ENCODE measurements around the gene DIAPH3.

The DIAPH3 gene

GRCh38 chr13:60035874-60036273 lies 127.9 kb downstream of the DIAPH3 start:
- Histone ChIP-seq H3K27me3 (no peaks in the 10 kb centered on the region), H3K4me2 (no peak overlapping the region), H4K20me1 (no peaks in the 10 kb centered on the region), H3K9ac (no peak overlapping the region), H3K27ac (no peak overlapping the region), H3K4me1 (no peaks in the 10 kb centered on the region), H3K36me3 (peaks cover 25% of the 10 kb centered on the region), H3K4me3 (no peak overlapping the region), H3K9me3 (no peaks in the 10 kb centered on the region)
- no peak for TF ChIP-seq Cebpa-rat (IDR thresholded peaks at IDR 0.05)

GRCh38 chr13:60032851-60033250 lies 130.9 kb downstream of the DIAPH3 start:
- no peak overlapping the region for H3K9ac ChIP-seq
- H3K27me3 ChIP-seq: no peaks in the 10 kb centered on the region

GRCh38 chr13:60028021-60028420 lies 135.7 kb downstream of the DIAPH3 start:
- H3K36me3 ChIP-seq: peaks cover 22% of the 10 kb centered on the region
- no peak overlapping the region for H3K27ac ChIP-seq
- no peak overlapping the region for H3K9ac ChIP-seq
- no peak overlapping the region for H3K4me2 ChIP-seq
- no peaks in the 10 kb centered on the region for H3K4me1 ChIP-seq
- peaks cover 9% of the 10 kb centered on the region for H3K9me3 ChIP-seq
- H4K20me1 ChIP-seq: no peaks in the 10 kb centered on the region
- no peaks in the 10 kb centered on the region for H3K27me3 ChIP-seq
- no peak for TF ChIP-seq Cebpa-rat (IDR thresholded peaks at IDR 0.05)
- no peak overlapping the region for H3K4me3 ChIP-seq

More at GRCh38 chr13:60032851-60033250, 130.9 kb downstream of the DIAPH3 start:
- Histone ChIP-seq H3K4me1 (no peaks in the 10 kb centered on the region), H3K36me3 (peaks cover 18% of the 10 kb centered on the region), H3K9me3 (no peaks in the 10 kb centered on the region), H4K20me1 (no peaks in the 10 kb centered on the region), H3K4me3 (no peak overlapping the region), H3K4me2 (no peak overlapping the region), H3K27ac (no peak overlapping the region)
- no peak for TF ChIP-seq Cebpa-rat (IDR thresholded peaks at IDR 0.05)

GRCh38 chr13:60026286-60026685 lies 137.4 kb downstream of the DIAPH3 start:
- H3K9ac ChIP-seq: no peak overlapping the region
- H3K4me1 ChIP-seq: no peaks in the 10 kb centered on the region
- H3K4me2 ChIP-seq: no peak overlapping the region
- no peak overlapping the region for H3K27ac ChIP-seq
- no peak for TF ChIP-seq Cebpa-rat (IDR thresholded peaks at IDR 0.05)
- H3K36me3 ChIP-seq: peaks cover 9% of the 10 kb centered on the region
- H3K27me3 ChIP-seq: no peaks in the 10 kb centered on the region
- H4K20me1 ChIP-seq: no peaks in the 10 kb centered on the region
- H3K4me3 ChIP-seq: no peak overlapping the region
- H3K9me3 ChIP-seq: peaks cover 9% of the 10 kb centered on the region

- H3K4me1 ChIP-seq: no peaks in the 10 kb centered on the region
- no peak for TF ChIP-seq Cebpa-rat (IDR thresholded peaks at IDR 0.05)
- H3K4me2 ChIP-seq: no peak overlapping the region
- H3K36me3 ChIP-seq: peaks cover 8% of the 10 kb centered on the region
- H3K9me3 ChIP-seq: peaks cover 9% of the 10 kb centered on the region
- H4K20me1 ChIP-seq: no peaks in the 10 kb centered on the region
- no peak overlapping the region for H3K27ac ChIP-seq
- H3K4me3 ChIP-seq: no peak overlapping the region
- no peaks in the 10 kb centered on the region for H3K27me3 ChIP-seq
- H3K9ac ChIP-seq: no peak overlapping the region
Measured at GRCh38 chr13:60020288-60020687, 143.4 kb downstream of the DIAPH3 start.

- Histone ChIP-seq H3K9ac (no peak overlapping the region), H3K27me3 (no peaks in the 10 kb centered on the region), H3K9me3 (peaks cover 4% of the 10 kb centered on the region; the same call in 1 of the 2 replicates), H3K36me3 (0 out of 2 replicates have a peak, but pooled peaks cover 4% of the 10 kb centered on the region), H3K4me2 (no peak overlapping the region), H4K20me1 (no peaks in the 10 kb centered on the region), H3K27ac (no peak overlapping the region), H3K4me3 (no peak overlapping the region), H3K4me1 (no peaks in the 10 kb centered on the region)
- TF ChIP-seq Cebpa-rat (IDR thresholded peaks at IDR 0.05): no peak
Measured at GRCh38 chr13:60019119-60019993, 144.4 kb downstream of the DIAPH3 start.

- Histone ChIP-seq H3K9me3 (no peaks in the 10 kb centered on the region), H3K27me3 (no peaks in the 10 kb centered on the region), H3K36me3 (0 out of 2 replicates have a peak, but pooled peaks cover 4% of the 10 kb centered on the region), H3K9ac (no peak overlapping the region), H3K4me3 (no peak overlapping the region), H4K20me1 (no peaks in the 10 kb centered on the region), H3K4me2 (no peak overlapping the region), H3K27ac (no peak overlapping the region), H3K4me1 (no peaks in the 10 kb centered on the region)
- TF ChIP-seq Cebpa-rat (IDR thresholded peaks at IDR 0.05): no peak
Measured at GRCh38 chr13:60018536-60018935, 145.2 kb downstream of the DIAPH3 start.

- H3K4me3 ChIP-seq: no peak overlapping the region
- no peak overlapping the region for H3K9ac ChIP-seq
- no peak overlapping the region for H3K27ac ChIP-seq
- H3K9me3 ChIP-seq: no peaks in the 10 kb centered on the region
- no peaks in the 10 kb centered on the region for H4K20me1 ChIP-seq
- H3K27me3 ChIP-seq: no peaks in the 10 kb centered on the region
- H3K36me3 ChIP-seq: 0 out of 2 replicates have a peak, but pooled peaks cover 4% of the 10 kb centered on the region
- no peak for TF ChIP-seq Cebpa-rat (IDR thresholded peaks at IDR 0.05)
- no peak overlapping the region for H3K4me2 ChIP-seq
- no peaks in the 10 kb centered on the region for H3K4me1 ChIP-seq
Measured at GRCh38 chr13:60016229-60016628, 147.5 kb downstream of the DIAPH3 start.

- H3K4me2 ChIP-seq: no peak overlapping the region
- no peak overlapping the region for H3K4me3 ChIP-seq
- TF ChIP-seq Cebpa-rat (IDR thresholded peaks at IDR 0.05): no peak
- H3K27me3 ChIP-seq: no peaks in the 10 kb centered on the region
- H3K36me3 ChIP-seq: 0 out of 2 replicates have a peak, but pooled peaks cover 10% of the 10 kb centered on the region
- no peak overlapping the region for H3K9ac ChIP-seq
- H3K9me3 ChIP-seq: no peaks in the 10 kb centered on the region
- H3K27ac ChIP-seq: no peak overlapping the region
- H3K4me1 ChIP-seq: no peaks in the 10 kb centered on the region
- no peaks in the 10 kb centered on the region for H4K20me1 ChIP-seq
Measured at GRCh38 chr13:60013166-60013565, 150.6 kb downstream of the DIAPH3 start.

GRCh38 chr13:60012488-60012887 lies 151.2 kb downstream of the DIAPH3 start:
- Histone ChIP-seq H3K4me3 (no peak overlapping the region), H3K4me2 (no peak overlapping the region), H3K27ac (no peak overlapping the region), H3K36me3 (0 out of 2 replicates have a peak, but pooled peaks cover 10% of the 10 kb centered on the region), H3K9me3 (no peaks in the 10 kb centered on the region), H3K27me3 (no peaks in the 10 kb centered on the region), H4K20me1 (no peaks in the 10 kb centered on the region), H3K9ac (no peak overlapping the region), H3K4me1 (no peaks in the 10 kb centered on the region)
- TF ChIP-seq Cebpa-rat (IDR thresholded peaks at IDR 0.05): no peak
